Effector CD8-positive, alpha-beta T cell (primary cell): ENCODE measurements around the gene ABHD4.
A peak's percentile ranks its signal among the peaks of the same experiment; 100 is the strongest.
"Not testable (repeated sequence)": the region's sequence is repeated elsewhere in the genome, so short reads cannot be mapped to it uniquely, and the experiment has no call there.

ENCODE experiments used
- DNase-seq: peaks from one replicate; lab custom pipeline; 2025; lab: John Stamatoyannopoulos, UW
- total RNA-seq, 4 experiments: gene quantifications; one replicate each; lab custom pipeline; 2026; lab: John Stamatoyannopoulos, UW

Gene ABHD4
- total RNA-seq, result 17.9 to 29.2 (median 21.4) reads per million in 4 experiments

- peak; percentile 49 for DNase-seq
Observed at GRCh38 chr14:22598099-22598895, at the start of gene ABHD4. Gene ABHD4, plus strand, starts transcription at chr14:22598300. Its CDS starts 7 bp downstream, at chr14:22598307.

- no peak for DNase-seq
Observed at GRCh38 chr14:22549324-22549962, 48.7 kb upstream of the ABHD4 start.

DNA sequence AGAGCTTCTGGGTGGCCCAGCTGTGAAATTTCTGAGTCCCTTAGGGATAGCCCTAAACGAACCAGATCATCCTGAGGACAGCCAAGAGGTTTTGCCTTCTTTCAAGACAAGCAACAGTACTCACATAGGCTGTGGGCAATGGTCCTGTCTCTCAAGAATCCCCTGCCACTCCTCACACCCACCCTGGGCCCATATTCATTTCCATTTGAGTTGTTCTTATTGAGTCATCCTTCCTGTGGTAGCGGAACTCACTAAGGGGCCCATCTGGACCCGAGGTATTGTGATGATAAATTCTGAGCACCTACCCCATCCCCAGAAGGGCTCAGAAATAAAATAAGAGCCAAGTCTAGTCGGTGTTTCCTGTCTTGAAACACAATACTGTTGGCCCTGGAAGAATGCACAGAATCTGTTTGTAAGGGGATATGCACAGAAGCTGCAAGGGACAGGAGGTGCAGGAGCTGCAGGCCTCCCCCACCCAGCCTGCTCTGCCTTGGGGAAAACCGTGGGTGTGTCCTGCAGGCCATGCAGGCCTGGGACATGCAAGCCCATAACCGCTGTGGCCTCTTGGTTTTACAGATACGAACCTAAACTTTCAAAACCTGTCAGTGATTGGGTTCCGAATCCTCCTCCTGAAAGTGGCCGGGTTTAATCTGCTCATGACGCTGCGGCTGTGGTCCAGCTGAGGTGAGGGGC lies 48.0 kb upstream of the ABHD4 start:
- peak; percentile 34 for DNase-seq

DNA sequence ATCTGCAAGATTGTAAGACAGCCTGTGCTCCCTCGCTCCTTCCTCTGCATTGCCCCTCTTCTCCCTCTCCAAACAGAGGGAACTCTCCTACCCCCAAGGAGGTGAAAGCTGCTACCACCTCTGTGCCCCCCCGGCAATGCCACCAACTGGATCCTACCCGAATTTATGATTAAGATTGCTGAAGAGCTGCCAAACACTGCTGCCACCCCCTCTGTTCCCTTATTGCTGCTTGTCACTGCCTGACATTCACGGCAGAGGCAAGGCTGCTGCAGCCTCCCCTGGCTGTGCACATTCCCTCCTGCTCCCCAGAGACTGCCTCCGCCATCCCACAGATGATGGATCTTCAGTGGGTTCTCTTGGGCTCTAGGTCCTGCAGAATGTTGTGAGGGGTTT lies 46.5 kb upstream of the ABHD4 start:
- no peak for DNase-seq

DNA sequence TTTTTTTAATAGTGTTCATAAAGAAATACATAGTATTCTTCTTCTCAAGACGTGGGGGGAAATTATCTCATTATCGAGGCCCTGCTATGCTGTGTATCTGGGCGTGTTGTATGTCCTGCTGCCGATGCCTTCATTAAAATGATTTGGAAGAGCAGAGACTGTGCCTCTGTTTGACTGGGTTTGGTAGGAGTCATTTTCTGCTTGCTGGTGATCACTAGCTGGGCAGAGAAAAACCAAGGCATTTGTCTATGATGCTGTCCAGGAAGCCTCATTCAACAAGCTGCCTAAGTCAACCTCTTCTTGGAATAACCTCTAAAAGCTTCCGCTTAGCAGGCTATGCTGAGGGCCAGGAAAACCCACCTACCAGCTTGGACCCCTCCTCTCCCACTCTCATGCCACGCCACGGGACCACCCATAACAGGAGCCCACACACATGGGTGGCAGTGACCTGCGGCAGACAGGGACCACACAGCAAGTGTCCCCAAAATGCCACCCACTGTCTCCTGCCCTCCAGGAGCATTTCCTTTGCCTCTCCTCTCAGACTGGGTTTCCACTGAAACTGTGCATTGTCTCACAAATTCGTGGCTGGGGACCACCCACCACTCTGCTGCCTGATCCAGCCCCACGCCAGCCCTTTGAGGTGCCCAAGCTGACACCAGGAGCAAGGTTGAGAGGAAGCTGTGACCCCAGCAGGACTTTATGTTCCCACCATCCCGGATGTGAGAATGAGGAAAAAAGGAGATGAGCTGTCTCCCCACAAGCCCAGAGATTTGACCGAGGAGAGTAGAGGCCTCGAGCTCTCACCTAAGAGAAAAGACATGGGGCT lies 45.9 kb upstream of the ABHD4 start:
- DNase-seq, result no peak

- no peak for DNase-seq
Observed at GRCh38 chr14:22552827-22553076, 45.3 kb upstream of the ABHD4 start.

DNA sequence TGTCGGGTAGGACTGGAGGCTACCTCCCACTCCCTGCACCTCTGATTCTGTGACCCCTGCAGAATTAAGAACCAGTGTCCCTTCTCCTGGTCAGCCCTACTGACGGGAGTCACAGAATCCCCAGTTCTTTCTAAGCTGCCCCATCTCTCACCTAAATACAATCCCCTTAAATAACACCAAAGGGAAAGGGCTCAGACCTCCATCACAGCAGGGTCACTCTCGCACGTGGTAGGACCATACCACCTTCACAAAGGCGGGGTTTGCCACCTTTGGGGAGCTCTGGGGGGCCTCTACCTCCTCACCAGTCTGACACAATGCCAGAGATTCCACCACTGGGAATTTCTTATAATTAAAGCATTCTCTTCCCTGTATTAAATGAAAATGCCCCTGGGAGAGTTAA lies 44.7 kb upstream of the ABHD4 start:
- DNase-seq, result no peak

DNA sequence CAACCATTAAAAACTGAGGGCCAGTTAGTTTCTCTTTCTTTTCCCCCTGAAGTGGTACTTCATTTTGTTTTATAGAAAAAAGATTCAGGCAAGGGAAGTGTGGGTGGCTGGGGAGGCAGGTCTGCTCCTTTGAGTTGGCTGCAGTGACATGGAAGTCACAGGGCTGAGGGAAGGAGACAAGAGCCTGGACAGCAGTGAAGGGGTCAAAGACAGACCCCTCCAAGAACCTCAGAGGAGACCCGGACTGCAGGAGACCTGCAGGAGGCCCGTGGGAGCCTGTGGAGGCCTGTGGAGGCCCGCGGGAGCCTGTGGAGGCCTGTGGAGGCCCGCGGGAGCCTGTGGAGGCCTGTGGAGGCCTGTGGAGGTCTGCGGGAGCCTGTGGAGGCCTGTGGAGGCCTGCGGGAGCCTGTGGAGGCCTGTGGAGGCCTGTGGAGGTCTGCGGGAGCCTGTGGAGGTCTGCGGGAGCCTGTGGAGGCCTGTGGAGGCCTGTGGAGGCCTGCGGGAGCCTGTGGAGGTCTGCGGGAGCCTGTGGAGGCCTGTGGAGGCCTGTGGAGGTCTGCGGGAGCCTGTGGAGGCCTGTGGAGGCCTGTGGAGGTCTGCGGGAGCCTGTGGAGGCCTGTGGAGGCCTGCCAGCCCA lies 44.1 kb upstream of the ABHD4 start:
- DNase-seq, result not testable (repeated sequence)

DNA sequence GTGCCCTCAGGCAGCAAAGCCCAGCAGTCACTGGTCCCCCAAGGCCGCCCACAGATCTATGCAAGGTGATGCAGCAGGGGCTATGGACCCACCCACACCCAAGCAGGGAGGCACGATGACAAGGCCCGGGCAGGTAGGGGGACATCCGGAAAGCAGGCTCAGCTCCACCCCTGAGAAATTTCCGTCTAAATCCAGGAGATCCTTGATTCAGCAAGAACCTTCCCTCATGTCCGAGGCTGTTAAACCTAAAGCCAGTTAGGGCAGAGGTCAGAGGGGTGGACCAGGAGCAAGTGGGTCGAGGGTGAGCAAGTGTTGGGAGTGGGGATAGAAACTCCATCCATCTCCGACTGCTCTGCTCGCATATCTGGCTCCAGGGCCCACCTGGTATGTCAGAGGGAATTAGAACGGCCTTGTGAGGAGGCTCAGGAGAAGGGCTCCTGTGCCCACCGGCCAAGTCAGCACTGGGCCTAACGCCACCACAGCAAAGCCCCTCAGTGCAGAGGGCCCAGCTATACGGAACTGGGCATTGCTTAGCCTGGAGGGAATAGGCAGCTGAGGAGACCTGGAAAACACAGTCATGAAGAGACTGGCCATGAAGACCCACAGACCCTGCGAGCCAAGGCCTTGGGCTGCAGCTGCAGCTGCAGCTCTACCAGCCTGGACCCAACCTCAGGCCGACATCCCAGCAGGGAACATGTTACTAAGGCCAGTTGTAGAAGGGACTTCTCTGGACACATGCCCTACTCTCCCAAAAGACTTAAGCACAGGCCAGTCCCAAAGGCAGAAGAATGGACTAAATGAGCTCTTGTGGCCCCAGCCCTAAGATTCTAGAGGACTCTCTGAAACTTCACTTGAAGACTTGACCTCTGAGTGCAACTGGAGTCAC lies 43.4 kb upstream of the ABHD4 start:
- no peak for DNase-seq

- DNase-seq, result peak; percentile 35
Observed at GRCh38 chr14:22555384-22556011, 42.6 kb upstream of the ABHD4 start.

GRCh38 chr14:22556021-22556989 lies 41.8 kb upstream of the ABHD4 start:
- peak; percentile 92 for DNase-seq

DNA sequence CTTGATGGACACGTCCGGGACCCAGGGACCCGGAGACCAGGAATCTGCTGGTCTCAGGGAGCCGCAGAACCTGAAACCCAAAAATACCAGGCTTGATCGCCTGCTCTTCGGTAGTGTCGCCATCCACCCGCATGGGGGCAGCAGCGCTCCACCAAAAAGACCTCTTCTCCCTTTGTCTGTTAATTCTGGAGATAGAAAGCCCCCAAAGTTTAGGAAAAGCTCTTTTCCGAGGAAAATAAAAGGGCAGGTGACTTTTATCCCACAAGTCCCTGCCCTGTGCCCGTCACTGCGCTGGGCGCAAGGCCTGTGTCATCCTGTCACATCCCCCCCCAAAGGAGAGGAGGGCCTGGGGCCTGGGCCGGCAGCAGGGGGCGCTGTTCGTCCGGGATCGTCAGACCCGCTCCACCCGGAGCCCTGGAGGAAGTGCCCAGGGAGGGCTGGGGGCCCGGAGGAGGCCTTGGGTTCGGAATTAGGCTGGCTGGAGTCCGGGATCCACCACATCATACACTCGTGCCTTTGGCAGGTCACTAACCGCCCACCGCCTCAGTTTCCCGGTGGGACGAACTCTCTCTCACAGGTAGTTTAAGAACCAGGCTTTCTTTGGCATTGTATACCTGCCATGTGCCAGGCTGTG lies 41.0 kb upstream of the ABHD4 start:
- peak; percentile 90 for DNase-seq

- DNase-seq, result no peak
Observed at GRCh38 chr14:22557846-22558220, 40.3 kb upstream of the ABHD4 start.

DNA sequence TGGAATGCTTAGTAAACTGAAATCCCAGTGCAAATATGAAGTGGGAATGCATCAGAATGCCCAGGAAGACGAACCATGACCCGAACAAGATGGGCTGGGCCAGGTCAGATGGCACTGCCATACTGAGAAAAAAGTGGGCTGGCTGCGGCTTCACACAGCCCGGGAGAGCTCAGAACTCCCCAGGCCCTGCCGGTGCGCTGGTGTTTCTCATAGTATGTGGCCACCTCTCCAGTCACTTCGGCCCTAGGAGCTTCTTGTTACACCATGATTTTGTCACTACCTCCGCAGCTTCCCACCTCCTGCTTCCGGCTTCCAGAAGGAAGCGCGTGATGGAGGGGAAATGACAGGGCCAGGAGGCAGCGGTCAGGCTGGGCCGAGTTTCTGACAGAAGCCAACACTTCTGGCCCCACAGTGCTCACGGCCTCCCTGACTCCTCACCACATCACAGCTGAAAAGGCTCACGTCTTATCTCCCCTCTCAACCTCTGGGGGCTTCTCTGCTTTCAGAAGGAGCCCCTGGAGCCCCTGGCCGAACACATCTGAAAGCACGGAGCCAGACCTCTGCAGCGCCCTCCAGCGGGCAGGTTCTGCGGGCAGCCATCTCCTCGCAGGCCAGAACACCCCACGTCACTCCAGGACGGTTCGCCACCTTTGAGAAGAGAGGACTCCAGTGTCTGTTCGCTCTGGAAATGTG lies 39.7 kb upstream of the ABHD4 start:
- no peak for DNase-seq

- no peak for DNase-seq
Observed at GRCh38 chr14:22559041-22559440, 39.1 kb upstream of the ABHD4 start.

DNA sequence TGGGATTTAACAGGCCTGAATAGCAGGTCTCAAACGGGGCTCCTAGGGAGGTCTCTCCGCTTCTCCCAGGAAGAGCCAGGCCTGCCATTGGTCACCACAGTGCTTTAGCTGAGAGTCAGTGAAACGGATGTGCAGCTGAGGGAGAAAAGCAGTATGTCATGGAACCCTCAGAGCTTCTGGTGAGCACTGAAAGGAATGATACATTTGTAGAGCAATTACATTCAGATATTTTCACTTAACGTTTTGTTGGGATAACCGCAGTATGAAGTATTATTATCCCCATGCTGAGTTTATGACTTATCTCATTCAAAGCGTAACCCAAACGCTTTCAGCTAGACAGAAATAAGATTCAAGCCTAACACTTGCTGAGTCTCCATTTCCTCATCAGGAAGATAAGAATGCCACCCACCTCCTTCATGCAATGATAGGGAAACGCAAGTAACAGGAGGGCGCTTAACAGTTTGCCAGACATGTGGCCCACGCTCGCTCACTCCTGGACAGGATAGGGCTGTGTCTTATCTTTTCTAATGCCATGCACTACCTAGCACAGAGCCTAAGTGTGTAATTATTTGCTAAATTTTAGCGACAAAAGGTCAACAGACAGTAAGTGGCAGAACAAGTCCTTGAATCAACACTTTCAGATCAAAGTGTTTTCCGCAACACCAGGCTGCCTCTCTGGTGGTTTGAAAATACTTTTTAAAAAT lies 37.3 kb upstream of the ABHD4 start:
- DNase-seq, result no peak

GRCh38 chr14:22561366-22561660 lies 36.8 kb upstream of the ABHD4 start:
- DNase-seq, result no peak
